ENCODE data around the gene CACNG1. TPM values are rescaled to one million over a fixed set of nuclear protein-coding genes. Genes with fewer than 3 reads are reported as not detected.

CACNG1 gene
- polyA plus RNA-seq, 3 donors: not detected

GRCh38 chr17:67021196-67021595 is 23.2 kb upstream of the CACNG1 start:
- Histone ChIP-seq H3K4me3 (replicated peaks in 1 of 3; ENCODE audit: low read depth in 2 of 3, low read length in 3 of 3) (no peak overlapping the region), H2AFZ (ENCODE audit: insufficient read depth, low read depth, low read length, poor library complexity, severe bottlenecking) (no peak overlapping the region), H3K4me2 (replicated peaks; ENCODE audit: extremely low read depth, low read length, poor library complexity, severe bottlenecking) (no peak overlapping the region), H4K20me1 (ENCODE audit: insufficient read depth, low read length) (no peaks in the 10 kb centered on the region), H3K36me3 (replicated peaks in 1 of 2; ENCODE audit: control insufficient read depth in 1 of 2, insufficient read depth in 2 of 2, low read length in 2 of 2) (no peaks in the 10 kb centered on the region), H3K79me2 (ENCODE audit: insufficient read depth, low read length) (no peaks in the 10 kb centered on the region), H3K27me3 (ENCODE audit: control insufficient read depth in 2 of 2, insufficient read depth in 2 of 2, low read length in 2 of 2) (no peaks in the 10 kb centered on the region), H3K27ac (ENCODE audit: low read depth in 1 of 2, low read length in 2 of 2) (no peak overlapping the region), H3K9ac (ENCODE audit: insufficient read depth, low read length, poor library complexity, severe bottlenecking) (no peak overlapping the region), H3K9me3 (replicated peaks in 1 of 2; ENCODE audit: control insufficient read depth in 1 of 2, insufficient read depth in 1 of 2, low read length in 2 of 2) (no peaks in the 10 kb centered on the region), H3K4me1 (ENCODE audit: control insufficient read depth in 1 of 2, insufficient read depth in 2 of 2, low read length in 2 of 2) (no peaks in the 10 kb centered on the region)
- peaks cover 2 to 11% (median 5%) of the 10 kb centered on the region in 3 donors for H3K27me3 Mint-ChIP-seq (ENCODE audit: low read depth in 3 of 3)
- WGBS (ENCODE audit: insufficient coverage): 93% methylated on average over 6 of the region's 7 CpGs
- intact Hi-C loops (cut with micrococcal nuclease): no loop called here
- H3K4me1 Mint-ChIP-seq: no peaks in the 10 kb centered on the region
- no peak overlapping the region for H3K27ac Mint-ChIP-seq
- no peak overlapping the region for H3K4me3 Mint-ChIP-seq
- peaks cover 0 to 2% (median 0%) of the 10 kb centered on the region in 7 donors for H3K9me3 Mint-ChIP-seq
- DNase-seq: no peak
- TF ChIP-seq, protein P1, sequence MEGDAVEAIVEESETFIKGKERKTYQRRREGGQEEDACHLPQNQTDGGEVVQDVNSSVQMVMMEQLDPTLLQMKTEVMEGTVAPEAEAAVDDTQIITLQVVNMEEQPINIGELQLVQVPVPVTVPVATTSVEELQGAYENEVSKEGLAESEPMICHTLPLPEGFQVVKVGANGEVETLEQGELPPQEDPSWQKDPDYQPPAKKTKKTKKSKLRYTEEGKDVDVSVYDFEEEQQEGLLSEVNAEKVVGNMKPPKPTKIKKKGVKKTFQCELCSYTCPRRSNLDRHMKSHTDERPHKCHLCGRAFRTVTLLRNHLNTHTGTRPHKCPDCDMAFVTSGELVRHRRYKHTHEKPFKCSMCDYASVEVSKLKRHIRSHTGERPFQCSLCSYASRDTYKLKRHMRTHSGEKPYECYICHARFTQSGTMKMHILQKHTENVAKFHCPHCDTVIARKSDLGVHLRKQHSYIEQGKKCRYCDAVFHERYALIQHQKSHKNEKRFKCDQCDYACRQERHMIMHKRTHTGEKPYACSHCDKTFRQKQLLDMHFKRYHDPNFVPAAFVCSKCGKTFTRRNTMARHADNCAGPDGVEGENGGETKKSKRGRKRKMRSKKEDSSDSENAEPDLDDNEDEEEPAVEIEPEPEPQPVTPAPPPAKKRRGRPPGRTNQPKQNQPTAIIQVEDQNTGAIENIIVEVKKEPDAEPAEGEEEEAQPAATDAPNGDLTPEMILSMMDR (IDR thresholded peaks at IDR 0.05): no peak
- H3K36me3 Mint-ChIP-seq: no peaks in the 10 kb centered on the region

DNA sequence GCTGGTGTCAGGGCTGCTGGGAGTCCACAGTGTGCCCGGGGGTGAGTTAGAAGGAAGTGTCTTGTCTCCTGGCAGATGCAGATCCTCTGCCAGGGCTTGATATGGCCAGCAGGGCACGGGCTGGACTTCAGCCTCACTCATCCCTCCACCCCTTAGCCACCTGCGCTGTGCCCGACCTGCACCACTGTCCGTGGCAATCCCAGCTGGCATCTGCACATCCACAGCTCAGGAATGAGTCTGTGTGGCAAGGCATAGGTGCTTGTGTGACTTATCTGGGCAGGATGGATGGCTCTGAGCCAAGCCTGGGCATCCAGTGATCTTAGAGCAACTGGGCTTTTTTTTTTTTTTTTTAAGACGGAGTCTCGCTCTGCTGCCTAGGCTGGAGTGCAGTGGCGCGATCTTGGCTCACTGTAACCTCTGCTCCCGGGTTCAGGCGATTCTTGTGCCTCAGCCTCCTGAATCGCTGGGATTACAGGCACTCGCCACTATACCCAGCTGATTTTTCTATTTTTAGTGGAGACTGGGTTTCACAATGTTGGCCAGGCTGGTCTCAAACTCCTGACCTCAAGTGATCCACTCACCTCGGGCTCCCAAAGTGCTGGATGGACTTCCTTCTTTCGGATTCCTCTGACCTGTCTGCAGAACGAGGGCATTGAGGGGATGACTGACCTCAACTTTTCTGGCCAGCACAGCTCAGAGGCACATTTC is 22.5 kb upstream of the CACNG1 start:
- Mint-ChIP-seq H3K4me1 (no peaks in the 10 kb centered on the region), H3K27me3 (ENCODE audit: low read depth in 3 of 3) (peaks cover 2 to 9% (median 5%) of the 10 kb centered on the region in 3 donors), H3K9me3 (no peaks in the 10 kb centered on the region), H3K4me3 (no peak overlapping the region), H3K36me3 (no peaks in the 10 kb centered on the region), H3K27ac (no peak overlapping the region)
- Histone ChIP-seq H3K4me3 (replicated peaks in 1 of 3; ENCODE audit: low read depth in 2 of 3, low read length in 3 of 3) (no peak overlapping the region), H3K27me3 (ENCODE audit: control insufficient read depth in 2 of 2, insufficient read depth in 2 of 2, low read length in 2 of 2) (no peaks in the 10 kb centered on the region), H4K20me1 (ENCODE audit: insufficient read depth, low read length) (no peaks in the 10 kb centered on the region), H3K9me3 (replicated peaks in 1 of 2; ENCODE audit: control insufficient read depth in 1 of 2, insufficient read depth in 1 of 2, low read length in 2 of 2) (no peaks in the 10 kb centered on the region), H3K79me2 (ENCODE audit: insufficient read depth, low read length) (no peaks in the 10 kb centered on the region), H3K4me2 (replicated peaks; ENCODE audit: extremely low read depth, low read length, poor library complexity, severe bottlenecking) (no peak overlapping the region), H3K27ac (ENCODE audit: low read depth in 1 of 2, low read length in 2 of 2) (no peak overlapping the region), H3K9ac (ENCODE audit: insufficient read depth, low read length, poor library complexity, severe bottlenecking) (no peak overlapping the region), H3K4me1 (ENCODE audit: control insufficient read depth in 1 of 2, insufficient read depth in 2 of 2, low read length in 2 of 2) (no peaks in the 10 kb centered on the region), H3K36me3 (replicated peaks in 1 of 2; ENCODE audit: control insufficient read depth in 1 of 2, insufficient read depth in 2 of 2, low read length in 2 of 2) (no peaks in the 10 kb centered on the region), H2AFZ (ENCODE audit: insufficient read depth, low read depth, low read length, poor library complexity, severe bottlenecking) (no peak overlapping the region)
- 86% methylated on average over 3 of the region's 16 CpGs for WGBS (ENCODE audit: insufficient coverage)
- TF ChIP-seq, protein P1 (IDR thresholded peaks at IDR 0.05): no peak
- intact Hi-C loops (cut with micrococcal nuclease): no loop called here
- no peak for DNase-seq

Measured in CD14-positive monocyte (primary cell).